K562 (cell line): ENCODE data around the gene ZNF32. TPM values are rescaled to one million over a fixed set of nuclear protein-coding genes. Genes with fewer than 3 reads are reported as not detected.

ENCODE experiments used
- ATAC-seq: fragments of 200-7000 bp; cut with Tn5 transposase; 3 replicates; pipeline ENCODE4 v1.9.1; 2020; ENCODE audit warnings: moderate library complexity
- BruUV-seq: library from RNA; stranded (reverse); fragments of 400-500 nt; replicated peaks from 2 replicates; lab custom pipeline; 2021; lab: Mats Ljungman, UMichigan
- CTCF ChIA-PET: fragments of 300-600 bp; formaldehyde crosslinking; extraction: SDS; loops from one replicate; lab custom pipeline; 2021; ENCODE audit warnings: low intra/inter-chr PET ratio; lab: Yijun Ruan, JAX
- POLR2A ChIA-PET: fragments of 300-600, 350-650 bp; sonication (Branson Sonifier 250); formaldehyde crosslinking; extraction: SDS; loops from one replicate; lab custom pipeline; 2021; ENCODE audit warnings: antibody characterized with exemption, inconsistent platforms; lab: Yijun Ruan, JAX
- DNase-seq, 4 experiments: peaks; one replicate each; pipeline versions ENCODE4 v3.0.0 to v3.0.0-alpha.2; 2011 to 2018; ENCODE audit warnings: low spot score in 3 of 4, mixed read lengths in 3 of 4; ENCODE audit errors: extremely low read depth in 1 of 4
- FAIRE-seq: peaks from 2 replicates; lab custom pipeline; 2011; peaks lifted over from hg19 to GRCh38; lab: Jason Lieb, UNC
- H2AFZ ChIP-seq: 2 replicates; pipeline ENCODE4 v1.6.0; 2011; ENCODE audit warnings: low read depth, low read length, control low read depth, inconsistent platforms
- H3K27ac ChIP-seq: fragments of 200-600 bp; 3 replicates; pipeline ENCODE4 v1.8.0; 2011; ENCODE audit warnings: low read depth, mild to moderate bottlenecking, control low read depth, inconsistent platforms, low read length, moderate library complexity, mixed read lengths; ENCODE audit errors: extremely low read depth
- H3K27me3 ChIP-seq, 2 experiments: fragments of 300-600 bp in 1 of 2; 2 replicates in 1 of 2; 3 replicates in 1 of 2; pipeline versions ENCODE4 v1.6.0 to v1.8.0; 2011; ENCODE audit warnings: inconsistent platforms in 2 of 2, low read length in 2 of 2, mild to moderate bottlenecking in 1 of 2, mixed read lengths in 1 of 2, moderate library complexity in 1 of 2; ENCODE audit not compliant: control insufficient read depth in 2 of 2, insufficient read depth in 2 of 2
- H3K36me3 ChIP-seq: fragments of 300-600 bp; 3 replicates; pipeline ENCODE4 v1.8.0; 2011; ENCODE audit warnings: mild to moderate bottlenecking, low read length, inconsistent platforms; ENCODE audit not compliant: control insufficient read depth, insufficient read depth
- H3K4me1 ChIP-seq, 2 experiments: fragments of 200-600 bp in 1 of 2; replicated peaks in 1 of 2; 2 replicates in 1 of 2; 3 replicates in 1 of 2; pipeline versions ENCODE4 v1.5.1 to v1.8.0; 2011; ENCODE audit warnings: inconsistent platforms in 2 of 2, low read length in 2 of 2, mild to moderate bottlenecking in 1 of 2, mixed read lengths in 1 of 2, moderate library complexity in 1 of 2; ENCODE audit not compliant: control insufficient read depth in 2 of 2, insufficient read depth in 2 of 2
- H3K4me2 ChIP-seq: 2 replicates; pipeline ENCODE4 v1.6.1; 2011; ENCODE audit warnings: low read length, control low read depth, inconsistent platforms, mixed read lengths; ENCODE audit not compliant: insufficient read depth
- H3K4me3 ChIP-seq: fragments of 200-600 bp; sonication (generic), shearing (Covaris generic); 2 replicates; pipeline ENCODE4 v1.5.1; 2016; ENCODE audit warnings: control low read depth, inconsistent platforms
- H3K79me2 ChIP-seq: fragments of 200-600 bp; 3 replicates; pipeline ENCODE4 v1.8.0; 2011; ENCODE audit warnings: low read length, inconsistent platforms; ENCODE audit not compliant: control insufficient read depth, insufficient read depth
- H3K9ac ChIP-seq, 2 experiments: 2 replicates each; pipeline versions ENCODE4 v1.6.0 to v1.6.1; 2011; ENCODE audit warnings: low read depth in 2 of 2, low read length in 2 of 2, control low read depth in 1 of 2, inconsistent platforms in 1 of 2, mild to moderate bottlenecking in 1 of 2, mixed read lengths in 1 of 2; ENCODE audit not compliant: insufficient read depth in 1 of 2
- H3K9me1 ChIP-seq: one replicate; pipeline ENCODE4 v1.6.0; 2011; ENCODE audit warnings: inconsistent platforms, mild to moderate bottlenecking, low read length, moderate library complexity; ENCODE audit not compliant: control insufficient read depth, insufficient read depth
- H3K9me3 ChIP-seq: replicated peaks from 2 replicates; pipeline ENCODE4 v1.5.1; 2011; ENCODE audit warnings: low read depth, low read length, inconsistent platforms; ENCODE audit not compliant: control insufficient read depth, insufficient read depth
- H4K20me1 ChIP-seq: replicated peaks from 2 replicates; pipeline ENCODE4 v1.6.1; 2011; ENCODE audit warnings: low read length, inconsistent platforms, mixed read lengths; ENCODE audit not compliant: control insufficient read depth, insufficient read depth
- PHF8 ChIP-seq: fragments of 200-600 bp; sonication (generic); IDR thresholded peaks from 2 replicates; pipeline ENCODE4 v1.6.1; 2012; ENCODE audit warnings: mixed run types, mild to moderate bottlenecking, inconsistent platforms, low read length, moderate library complexity, borderline replicate concordance
- PKNOX1 ChIP-seq: fragments of 450-650 bp; IDR thresholded peaks from 2 replicates; pipeline ENCODE4 v1.6.1; 2016
- SP2 ChIP-seq: IDR thresholded peaks from 2 replicates; pipeline ENCODE4 v1.6.1; 2011; ENCODE audit warnings: mild to moderate bottlenecking, low read depth, low read length, moderate library complexity; ENCODE audit not compliant: poor library complexity, severe bottlenecking; ENCODE audit errors: extremely low read depth
- XRCC5 ChIP-seq: fragments of 200-400 bp; formaldehyde crosslinking; IDR thresholded peaks from 2 replicates; pipeline ENCODE4 v1.6.1; 2017; ENCODE audit warnings: low read depth, mild to moderate bottlenecking, low read length
- ZBTB40 ChIP-seq, 2 experiments: fragments of 450-650 bp in 1 of 2; sonication (generic) in 1 of 2; formaldehyde crosslinking in 1 of 2; IDR thresholded peaks; 2 replicates each; pipeline versions ENCODE4 v1.7.1 to v1.9.0; 2016 to 2022; ENCODE audit warnings: inconsistent platforms in 1 of 2, mild to moderate bottlenecking in 1 of 2, missing genetic modification reagents in 1 of 2
- WGBS: fragments of 100-300 bp; shearing (Covaris generic); methylation state at CpG from one replicate; pipeline ENCODE4 v1.1.6; 2016; ENCODE audit warnings: low coverage, mixed read lengths; ENCODE audit not compliant: insufficient coverage; ENCODE audit errors: missing lambda C conversion rate; 5-methylcytosine and 5-hydroxymethylcytosine counted together
- in situ Hi-C: fragments of 300-500 bp; cut with MboI; formaldehyde crosslinking; loops from 4 replicates; pipeline ENCODE4 v1.15.0; 2018; ENCODE audit warnings: inconsistent platforms, mixed read lengths
- intact Hi-C: fragments of 100-400 bp; cut with micrococcal nuclease; formaldehyde crosslinking; loops from 2 replicates; pipeline ENCODE4 v1.14.2; 2022
- polyA plus RNA-seq, 8 experiments: library from polyadenylated mRNA; depleted of rRNA in 4 of 8; stranded (reverse) in 5 of 8; unstranded in 3 of 8; fragments of >200 nt; fragmentation: Nextera tagmentation in 2 of 8; fragmentation: Illumina TruSeq in 1 of 8; extraction: Ambion mirVana in 2 of 8; extraction: Trizol in 1 of 8; gene quantifications; 2 replicates each; pipeline versions ENCODE4 v1.2.1 to v1.2.3, GENCODE V29; 2011 to 2014; ENCODE audit warnings: inconsistent platforms in 1 of 8, missing spikeins in 1 of 8
- total RNA-seq, 7 experiments: library from RNA; depleted of rRNA in 6 of 7; stranded (reverse); fragments of >200 nt in 6 of 7; fragmentation: Illumina TruSeq in 2 of 7; extraction: Trizol in 2 of 7; gene quantifications; 2 replicates each; pipeline versions ENCODE4 v1.2.1 to v1.2.3, GENCODE V29; 2011 to 2021; ENCODE audit warnings: low replicate concordance in 1 of 7
- TF ChIP-seq, protein P1 (sequence below): fragments of 250-450 bp; sonication (Bioruptor Pico); IDR thresholded peaks from 2 replicates; pipeline ENCODE4 v1.4.0; 2020; ENCODE audit warnings: mild to moderate bottlenecking, moderate library complexity

The ZNF32 gene
- total and polyA plus RNA-seq, 9 of the 15 experiments (the other 6 are each of a cell fraction or from before 2014, with no cell fraction given) = 17.3 to 57.0 (median 26.3) TPM

GRCh38 chr10:43689955-43690771, 41.5 kb upstream of the ZNF32 start (continued):
- TF ChIP-seq, protein P1, sequence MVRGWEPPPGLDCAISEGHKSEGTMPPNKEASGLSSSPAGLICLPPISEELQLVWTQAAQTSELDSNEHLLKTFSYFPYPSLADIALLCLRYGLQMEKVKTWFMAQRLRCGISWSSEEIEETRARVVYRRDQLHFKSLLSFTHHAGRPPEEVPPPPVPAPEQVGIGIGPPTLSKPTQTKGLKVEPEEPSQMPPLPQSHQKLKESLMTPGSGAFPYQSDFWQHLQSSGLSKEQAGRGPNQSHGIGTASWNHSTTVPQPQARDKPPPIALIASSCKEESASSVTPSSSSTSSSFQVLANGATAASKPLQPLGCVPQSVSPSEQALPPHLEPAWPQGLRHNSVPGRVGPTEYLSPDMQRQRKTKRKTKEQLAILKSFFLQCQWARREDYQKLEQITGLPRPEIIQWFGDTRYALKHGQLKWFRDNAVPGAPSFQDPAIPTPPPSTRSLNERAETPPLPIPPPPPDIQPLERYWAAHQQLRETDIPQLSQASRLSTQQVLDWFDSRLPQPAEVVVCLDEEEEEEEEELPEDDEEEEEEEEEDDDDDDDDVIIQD (CRISPR knock-in tag) = no peak
- TF ChIP-seq PHF8 (0 out of 2 replicates have a peak, but pooled peaks have one; percentile 11), PKNOX1 (no peak), XRCC5 (0 out of 2 replicates have a peak, but pooled peaks have one; percentile 41), SP2 (no peak)

- H3K4me2 ChIP-seq = peak overlapping the region; percentile 85
- no TSS peak for BruUV-seq
- no peaks in the 10 kb centered on the region for H3K9me3 ChIP-seq
- in situ Hi-C loops = no loop called here
- H3K9ac ChIP-seq = peak overlapping the region; percentile 3 to 87; a peak in 2 of 4 replicates
- FAIRE-seq (no peak), ATAC-seq (peak; percentile 85), DNase-seq (peak; percentile 46 to 63 (median 52))
- no peaks in the 10 kb centered on the region for H3K79me2 ChIP-seq
- H2AFZ ChIP-seq = peak overlapping the region; percentile 87
- intact Hi-C loops = no loop called here
- H3K4me3 ChIP-seq = peak overlapping the region; percentile 31
- POLR2A ChIA-PET = interaction anchor here (0.6 to 1.0 kb wide), 3 partner anchors 9 to 196 kb away, joined by 3 to 4 read pairs (median 3); no protein-coding TSS in a partner anchor
- H3K4me1 ChIP-seq = peaks cover 0 to 22% of the 10 kb centered on the region in 2 experiments; a peak in 2 of 5 replicates
- H3K27me3 ChIP-seq = peaks cover 21 to 59% of the 10 kb centered on the region in 2 experiments
- H3K36me3 ChIP-seq = no peaks in the 10 kb centered on the region
- CTCF ChIA-PET = no interaction called here
- H4K20me1 ChIP-seq = no peaks in the 10 kb centered on the region; the same call in 1 of the 2 replicates
- no peak overlapping the region for H3K27ac ChIP-seq
- WGBS = 12% methylated on average over 20 of the region's 25 CpGs
- no peaks in the 10 kb centered on the region for H3K9me1 ChIP-seq
- TF ChIP-seq ZBTB40 (IDR thresholded peaks at IDR 0.05) = 0 out of 2 replicates have a peak, but pooled peaks have one; percentile 28
- no peak for TF ChIP-seq ZBTB40 (CRISPR knock-in tag; IDR thresholded peaks at IDR 0.05)
Measured at GRCh38 chr10:43689618-43689954, 40.9 kb upstream of the ZNF32 start.
